Measurements from ENCODE around the gene RNF113B.

RNF113B gene

GRCh38 chr13:98189841-98190505 lies 12.9 kb upstream of the RNF113B start:
- TF ChIP-seq GABPA (IDR thresholded peaks at IDR 0.05; ENCODE audit: low read depth) (no peak), SPI1 (IDR thresholded peaks at IDR 0.05; ENCODE audit: borderline replicate concordance, low read depth) (no peak), REST (IDR thresholded peaks at IDR 0.05; ENCODE audit: insufficient replicate concordance, low read depth) (no peak), CTCF (IDR thresholded peaks at IDR 0.05; ENCODE audit: insufficient read depth, low read length) (no peak), POLR2AphosphoS5 (IDR thresholded peaks at IDR 0.05; ENCODE audit: low read depth) (no peak)
- Histone ChIP-seq H3K27ac (replicated peaks) (no peak overlapping the region), H3K4me3 (replicated peaks; ENCODE audit: insufficient read depth, low read length) (no peak overlapping the region), H3K27me3 (ENCODE audit: insufficient read depth, poor library complexity, severe bottlenecking) (no peaks in the 10 kb centered on the region)
- DNase-seq (ENCODE audit: low read depth in 1 of 2, low spot score in 1 of 2): no peak

- TF ChIP-seq CTCF (IDR thresholded peaks at IDR 0.05; ENCODE audit: insufficient read depth, low read length) (no peak), REST (IDR thresholded peaks at IDR 0.05; ENCODE audit: insufficient replicate concordance, low read depth) (no peak), SPI1 (IDR thresholded peaks at IDR 0.05; ENCODE audit: borderline replicate concordance, low read depth) (no peak), POLR2AphosphoS5 (IDR thresholded peaks at IDR 0.05; ENCODE audit: low read depth) (no peak), GABPA (IDR thresholded peaks at IDR 0.05; ENCODE audit: low read depth) (no peak)
- no peak overlapping the region for H3K4me3 ChIP-seq (replicated peaks; ENCODE audit: insufficient read depth, low read length)
- no peak for DNase-seq (ENCODE audit: low read depth in 1 of 2, low spot score in 1 of 2)
- no peak overlapping the region for H3K27ac ChIP-seq (replicated peaks)
- no peaks in the 10 kb centered on the region for H3K27me3 ChIP-seq (ENCODE audit: insufficient read depth, poor library complexity, severe bottlenecking)
These were observed 11.6 kb upstream of the RNF113B start for GRCh38 chr13:98188544-98189166.

GRCh38 chr13:98187965-98188261 lies 10.8 kb upstream of the RNF113B start:
- Histone ChIP-seq H3K27me3 (ENCODE audit: insufficient read depth, poor library complexity, severe bottlenecking) (no peaks in the 10 kb centered on the region), H3K4me3 (replicated peaks; ENCODE audit: insufficient read depth, low read length) (no peak overlapping the region), H3K27ac (replicated peaks) (no peak overlapping the region)
- TF ChIP-seq POLR2AphosphoS5 (IDR thresholded peaks at IDR 0.05; ENCODE audit: low read depth) (no peak), CTCF (IDR thresholded peaks at IDR 0.05; ENCODE audit: insufficient read depth, low read length) (no peak), GABPA (IDR thresholded peaks at IDR 0.05; ENCODE audit: low read depth) (no peak), REST (IDR thresholded peaks at IDR 0.05; ENCODE audit: insufficient replicate concordance, low read depth) (no peak), SPI1 (IDR thresholded peaks at IDR 0.05; ENCODE audit: borderline replicate concordance, low read depth) (no peak)
- no peak for DNase-seq (ENCODE audit: low read depth in 1 of 2, low spot score in 1 of 2)

Measured in HL-60 (cell line).